NCI-H1436 treated with DMSO at 0.1 percent for 48 hours (cell line): ENCODE results near the gene MAB21L4.

Experiments
- DNase-seq: peaks from one replicate; lab custom pipeline; 2025; lab: John Stamatoyannopoulos, UW

MAB21L4 gene

GRCh38 chr2:240894006-240894405, 1.9 kb downstream of the MAB21L4 start:
- DNase-seq, result no peak

- DNase-seq, result no peak
These were observed 2.6 kb downstream of the MAB21L4 start for GRCh38 chr2:240893363-240893844.

- no peak for DNase-seq
These were observed 3.0 kb downstream of the MAB21L4 start for GRCh38 chr2:240892925-240893324.

GRCh38 chr2:240892356-240892755, 3.6 kb downstream of the MAB21L4 start:
- no peak for DNase-seq

GRCh38 chr2:240891492-240892340, 4.2 kb downstream of the MAB21L4 start:
- DNase-seq, result no peak

GRCh38 chr2:240890691-240891090, 5.3 kb downstream of the MAB21L4 start:
- DNase-seq, result no peak

GRCh38 chr2:240889601-240890560, 6.1 kb downstream of the MAB21L4 start:
- no peak for DNase-seq

- DNase-seq, result no peak
These were observed 6.9 kb downstream of the MAB21L4 start for GRCh38 chr2:240888890-240889573.

GRCh38 chr2:240888130-240888889, 7.6 kb downstream of the MAB21L4 start:
- DNase-seq, result no peak

- DNase-seq, result no peak
These were observed 8.3 kb downstream of the MAB21L4 start for GRCh38 chr2:240887631-240888030.

GRCh38 chr2:240886678-240887609, 9.0 kb downstream of the MAB21L4 start:
- DNase-seq, result no peak

- DNase-seq, result no peak
These were observed 9.9 kb downstream of the MAB21L4 start for GRCh38 chr2:240886023-240886565.

- no peak for DNase-seq
These were observed 10.4 kb downstream of the MAB21L4 start for GRCh38 chr2:240885566-240885965.

GRCh38 chr2:240884745-240885144, 11.2 kb downstream of the MAB21L4 start:
- no peak for DNase-seq

- no peak for DNase-seq
These were observed 11.7 kb downstream of the MAB21L4 start for GRCh38 chr2:240884221-240884620.

- DNase-seq, result peak; percentile 53
These were observed 14.0 kb downstream of the MAB21L4 start for GRCh38 chr2:240881913-240882312.

- no peak for DNase-seq
These were observed 16.9 kb downstream of the MAB21L4 start for GRCh38 chr2:240879105-240879504.

GRCh38 chr2:240878341-240878936, 17.5 kb downstream of the MAB21L4 start:
- DNase-seq, result no peak
